Measurements from ENCODE around the gene NTM.

NTM gene

DNA sequence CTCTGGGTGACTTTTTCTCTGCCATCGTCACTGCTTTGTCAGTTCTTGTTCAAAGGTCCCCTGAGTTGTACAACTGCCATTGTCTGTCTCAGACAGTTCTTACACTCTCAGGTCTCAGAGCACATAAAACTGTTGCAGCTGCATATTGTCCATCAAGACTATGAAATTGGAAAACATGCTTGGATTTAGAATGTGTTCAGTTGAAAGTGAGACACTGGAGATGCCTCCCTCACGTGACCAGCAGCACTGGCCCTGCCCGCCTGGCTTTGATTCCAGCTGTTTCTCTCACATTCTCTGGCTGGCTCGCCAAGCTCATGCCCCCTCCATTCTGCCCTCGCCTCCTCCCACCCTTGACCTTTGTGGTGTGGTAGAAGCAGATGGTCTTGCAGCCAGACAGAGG, 244.2 kb downstream of the NTM start:
- DNase-seq = no peak

DNA sequence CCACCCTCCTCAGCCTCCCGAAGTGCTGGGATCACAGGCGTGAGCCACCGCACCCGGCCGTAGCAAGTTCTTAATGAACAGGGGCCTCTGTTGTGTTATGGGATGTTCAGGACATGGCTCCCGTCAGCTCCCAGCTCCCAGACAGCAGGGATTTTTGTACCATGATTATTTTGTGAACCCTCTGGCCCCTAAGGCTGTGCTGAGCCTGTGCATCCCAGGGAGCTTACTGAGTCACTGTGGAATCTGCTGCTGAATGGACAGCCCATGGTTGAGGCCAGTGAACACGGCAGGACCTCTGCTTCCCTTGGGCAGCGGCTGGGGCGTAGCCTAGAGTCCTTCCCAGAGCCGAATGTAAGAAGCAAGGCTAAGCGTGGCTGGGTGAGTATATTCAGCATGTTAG, 245.2 kb downstream of the NTM start:
- no peak for DNase-seq

DNA sequence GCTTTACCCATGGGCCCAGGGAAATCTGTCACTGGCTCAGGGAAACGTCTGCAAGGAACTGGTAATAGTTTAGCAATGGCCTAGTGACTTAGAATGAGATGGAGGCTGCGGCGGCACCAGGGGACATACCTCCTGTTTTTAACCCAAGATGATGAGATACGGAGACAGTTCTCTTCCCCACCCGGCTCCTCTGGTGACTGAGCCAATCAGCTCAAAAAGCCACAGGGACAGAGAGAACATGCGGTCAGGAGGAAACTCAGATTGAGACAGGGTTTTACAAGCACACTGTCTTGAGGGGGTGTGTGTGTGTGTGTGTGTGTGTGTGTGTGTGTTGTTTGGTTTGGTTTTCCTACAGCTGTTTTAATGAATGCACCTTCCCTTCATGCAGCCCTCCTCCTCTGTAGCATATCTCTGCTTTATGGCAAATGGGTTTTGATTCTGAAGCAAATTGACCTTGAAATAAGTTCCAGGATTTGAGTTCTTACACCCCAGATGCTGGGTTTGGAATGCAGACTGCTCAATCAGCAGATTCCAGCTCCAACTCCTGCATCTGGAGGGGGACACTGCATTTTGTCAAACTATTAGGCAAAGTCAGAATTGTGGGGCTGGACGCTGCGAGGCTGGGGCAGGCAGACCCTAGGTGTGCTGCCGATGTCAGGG, 246.2 kb downstream of the NTM start:
- no peak for DNase-seq

DNA sequence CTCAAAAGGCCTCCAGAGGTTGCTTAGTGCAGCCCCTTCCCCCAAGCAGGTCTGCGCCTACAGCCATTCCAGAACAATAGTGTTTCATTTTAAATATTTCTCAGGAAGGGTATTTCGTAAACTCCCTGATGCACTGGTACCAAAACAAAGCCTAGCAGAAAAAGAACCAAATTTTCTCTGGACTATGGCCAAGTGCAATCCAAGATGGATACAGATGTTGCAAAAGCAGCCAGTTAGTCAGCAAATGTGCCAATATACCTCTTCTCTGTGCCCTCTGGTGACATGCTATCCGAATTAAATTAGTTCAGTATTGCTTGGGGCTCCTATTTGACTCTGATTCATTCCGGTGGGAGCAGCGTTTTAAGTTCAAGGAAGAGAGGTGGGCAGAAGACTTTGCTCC, 247.8 kb downstream of the NTM start:
- DNase-seq = no peak

DNA sequence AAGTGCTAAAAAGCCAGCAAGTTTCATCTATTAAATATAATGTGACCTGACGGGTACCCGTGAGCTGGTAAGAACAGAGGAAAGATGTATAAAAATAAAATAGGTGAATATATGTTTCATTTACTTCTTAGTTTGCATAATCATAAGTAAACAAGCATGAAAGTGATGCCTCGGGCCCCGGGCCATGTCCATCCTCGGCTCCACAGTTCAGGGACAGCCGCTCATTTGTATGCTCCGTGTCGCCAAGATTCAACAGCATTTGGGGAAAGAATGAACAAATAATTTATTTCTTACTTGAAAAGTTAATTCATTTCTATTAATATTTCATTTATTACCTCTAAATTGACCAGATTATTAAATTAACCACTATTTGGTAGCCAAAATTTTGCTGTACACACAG, 251.8 kb downstream of the NTM start:
- no peak for DNase-seq

DNA sequence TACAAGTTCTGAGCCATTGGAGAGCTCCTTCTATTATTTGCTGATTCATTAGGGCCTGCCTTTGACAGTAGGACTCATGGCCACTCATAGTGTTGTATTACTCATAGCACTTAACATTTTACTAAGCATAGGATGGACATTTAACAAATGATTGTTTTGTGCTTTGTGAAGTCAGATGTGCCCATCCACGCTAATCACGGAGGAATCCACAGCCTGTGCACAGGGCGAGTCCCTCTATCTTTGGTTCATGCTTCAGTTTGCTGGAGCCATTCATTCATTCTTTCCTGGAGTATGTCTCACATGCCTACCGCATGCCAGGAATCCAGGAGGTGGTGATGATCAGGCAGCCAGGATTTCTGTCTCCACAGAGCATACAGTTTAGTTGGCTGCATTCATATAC, 254.1 kb downstream of the NTM start:
- no peak for DNase-seq

DNA sequence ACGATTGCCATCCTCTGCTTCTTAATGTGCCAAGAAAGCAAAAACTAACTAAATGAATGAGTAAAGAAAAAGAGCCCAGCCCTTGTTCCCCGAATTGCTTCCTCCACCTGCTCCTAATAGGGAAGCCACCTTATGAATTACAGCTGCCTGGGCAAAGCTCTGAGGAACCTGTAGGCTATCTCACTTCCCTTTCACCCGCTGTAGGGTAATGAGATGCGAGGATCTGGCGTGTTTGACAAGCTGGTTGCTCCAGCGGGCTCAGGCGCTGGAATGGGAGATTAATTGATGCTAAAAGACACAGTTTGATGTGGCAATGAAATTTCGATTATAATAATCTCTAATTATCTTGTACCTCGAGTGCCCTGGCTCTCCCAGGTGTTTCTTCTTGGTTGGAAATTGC, 256.4 kb downstream of the NTM start:
- DNase-seq = no peak

DNA sequence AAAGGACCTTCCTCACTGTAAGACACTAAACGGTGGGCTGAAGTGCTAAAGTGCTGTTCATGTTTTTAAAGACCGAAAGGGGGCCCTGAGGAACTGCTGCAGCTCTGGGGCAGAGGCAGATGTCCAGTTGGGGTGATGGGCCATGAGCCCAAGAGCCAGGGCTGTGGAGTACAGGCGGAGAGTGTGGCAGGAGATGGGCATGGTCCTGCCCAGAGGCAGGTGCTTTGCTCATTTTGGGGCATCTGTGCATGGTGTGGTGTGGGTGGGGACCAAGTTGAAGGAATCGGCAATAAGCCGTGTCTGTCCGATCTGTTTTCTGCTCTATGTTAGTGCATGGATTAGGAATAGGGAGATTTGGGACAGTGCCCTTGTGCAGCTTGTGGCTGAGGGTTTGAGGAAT, 258.3 kb downstream of the NTM start:
- DNase-seq = no peak

DNA sequence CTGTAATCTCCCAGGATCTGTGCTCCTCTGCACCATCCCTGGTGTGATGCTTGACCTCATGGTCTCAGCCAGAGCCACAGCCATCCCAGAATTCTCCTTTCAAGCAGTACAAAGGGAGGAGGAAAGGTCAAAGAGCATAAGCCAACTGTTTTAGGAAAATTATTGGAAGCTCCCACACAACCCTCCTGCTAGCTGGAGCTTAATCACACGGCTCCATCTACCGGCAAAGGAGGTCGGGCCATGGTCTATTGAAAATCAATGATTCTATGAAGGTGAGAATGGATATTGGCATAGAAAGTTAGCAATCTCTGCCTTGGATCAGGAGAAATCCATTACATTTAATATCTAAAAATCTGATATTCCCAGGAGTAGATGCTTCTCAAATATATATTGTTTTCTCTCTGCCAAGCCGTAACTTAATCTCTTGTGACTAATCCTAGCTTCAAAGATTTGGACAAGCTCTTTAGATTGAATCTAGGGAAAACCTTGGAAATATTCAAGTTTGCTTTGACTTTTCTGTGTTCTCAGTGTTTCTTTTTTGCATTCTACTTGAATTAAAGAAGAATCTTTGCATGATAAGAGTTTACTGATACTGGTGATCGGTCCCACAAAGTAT, 259.6 kb downstream of the NTM start:
- DNase-seq = no peak

DNA sequence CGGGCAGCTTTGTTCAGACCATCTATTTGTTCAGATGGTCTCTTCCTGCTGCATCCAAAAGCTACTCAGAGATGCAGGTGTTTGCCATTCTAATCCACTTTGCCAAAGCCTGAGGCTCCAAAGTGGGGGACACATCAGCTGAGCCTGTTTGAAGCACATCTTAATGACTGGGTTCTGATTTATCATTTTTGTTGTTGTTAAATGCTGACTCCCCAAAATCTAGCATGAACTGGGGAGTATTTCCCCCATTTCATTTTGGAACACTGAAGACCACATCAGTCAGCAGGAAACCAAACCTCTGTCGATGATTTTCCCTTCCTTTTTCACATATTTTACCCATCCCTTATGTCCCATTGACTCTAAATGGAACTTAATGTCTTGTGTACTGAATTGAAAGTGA, 262.6 kb downstream of the NTM start:
- no peak for DNase-seq

DNA sequence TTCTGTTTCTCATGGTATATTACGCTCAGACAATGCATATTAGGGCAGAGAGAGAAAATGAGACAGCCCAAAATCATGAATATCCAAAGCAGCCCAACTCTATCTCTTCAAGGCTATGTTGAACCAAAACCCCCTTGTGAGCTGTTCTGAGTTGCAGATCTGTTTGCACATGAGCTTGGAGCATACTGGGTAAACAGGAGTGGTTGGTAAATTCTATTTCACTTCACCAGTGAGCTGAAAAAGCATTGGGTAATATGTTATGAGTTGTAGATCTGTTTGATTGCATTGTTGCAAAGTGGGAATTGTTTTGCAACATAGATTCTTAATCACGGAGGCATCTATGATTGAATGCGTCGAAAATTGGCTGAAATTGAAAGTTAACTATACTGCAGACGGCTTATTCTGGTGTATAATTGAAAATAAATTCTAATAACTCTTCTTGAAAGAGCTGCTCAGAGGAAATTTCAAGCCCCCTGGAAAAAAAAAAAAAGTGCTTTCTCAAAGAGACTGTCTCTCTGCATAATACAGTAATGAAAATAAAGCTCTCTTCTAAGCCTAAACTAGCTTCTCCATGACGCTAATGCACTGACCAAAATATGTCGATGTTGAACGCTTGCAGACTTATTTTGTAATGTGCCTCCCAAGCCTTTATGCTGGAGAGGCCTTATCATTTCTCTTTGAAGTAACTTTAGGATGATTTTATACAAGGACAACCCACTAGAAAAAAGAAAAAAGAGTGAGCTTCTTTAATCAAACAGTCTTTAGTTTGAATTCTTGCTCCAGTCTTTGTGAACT, 263.7 kb downstream of the NTM start:
- no peak for DNase-seq

DNA sequence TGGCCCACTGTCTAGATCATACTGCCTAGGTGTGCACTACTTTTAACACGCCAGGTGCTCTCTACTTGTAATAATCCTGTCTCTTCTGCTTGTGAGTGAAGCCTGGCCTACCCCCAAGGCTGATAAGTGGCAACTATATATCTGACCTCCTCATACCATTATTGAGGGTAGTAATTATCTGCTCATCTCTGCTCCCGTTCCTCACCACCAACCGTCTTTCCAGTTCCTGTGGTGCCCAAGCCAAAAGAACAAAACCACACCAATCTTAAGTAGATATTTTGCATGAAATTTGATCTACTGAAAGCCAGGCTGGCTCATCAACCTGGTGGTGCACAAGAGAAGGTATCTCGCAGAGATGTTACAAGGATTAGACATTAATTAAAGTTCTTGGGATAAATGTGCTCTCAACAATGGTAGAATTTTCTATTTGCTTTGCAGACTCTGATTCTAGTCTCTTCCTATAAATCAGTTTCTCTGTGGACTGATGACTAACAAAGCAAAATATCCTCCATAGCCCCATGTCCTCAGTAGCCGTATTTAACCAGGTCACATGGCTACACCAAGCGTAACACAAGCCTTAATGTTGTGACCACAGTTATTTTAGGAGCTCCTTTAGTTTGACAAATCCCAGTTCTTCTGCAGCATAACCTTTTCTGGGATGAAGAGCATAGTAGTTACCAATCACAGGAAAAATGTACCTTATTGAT, 267.2 kb downstream of the NTM start:
- DNase-seq = no peak

DNA sequence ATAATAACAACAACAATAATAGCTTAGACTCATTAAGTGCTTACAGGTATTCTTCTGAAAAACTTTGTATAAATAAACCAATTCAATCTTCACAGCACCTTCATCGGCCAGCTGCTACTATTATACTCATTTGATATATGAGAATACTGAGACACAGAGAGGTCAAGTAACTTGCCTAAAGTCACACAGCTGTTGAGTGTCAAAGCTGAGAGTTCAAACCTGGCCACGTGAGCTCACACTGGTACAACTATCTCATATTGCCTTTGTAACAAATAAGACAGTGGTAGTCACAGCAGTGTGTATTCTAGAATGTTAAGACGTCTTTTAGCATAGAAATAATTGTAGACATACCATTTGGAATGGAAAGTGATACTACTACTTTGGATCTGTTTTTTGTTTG, 268.5 kb downstream of the NTM start:
- no peak for DNase-seq

DNA sequence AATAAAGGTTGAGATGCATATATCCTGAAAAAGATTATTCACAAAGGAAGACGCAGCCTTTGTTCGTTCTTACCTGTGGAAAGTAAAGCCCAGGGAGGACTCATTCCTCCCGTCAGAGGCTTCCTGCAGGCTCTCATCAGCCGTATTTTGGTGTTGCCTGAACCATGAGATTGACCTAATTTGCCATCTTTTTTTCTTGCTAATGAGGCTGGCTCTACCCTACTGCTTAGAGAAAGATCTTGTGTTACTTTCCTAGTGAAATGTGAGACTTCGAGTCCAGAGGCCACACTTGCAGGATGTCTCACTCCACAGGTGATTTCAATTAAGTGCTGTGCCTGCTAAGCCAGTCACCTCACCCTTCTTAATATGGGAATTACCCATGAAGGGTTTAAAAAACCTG, 269.9 kb downstream of the NTM start:
- no peak for DNase-seq

DNA sequence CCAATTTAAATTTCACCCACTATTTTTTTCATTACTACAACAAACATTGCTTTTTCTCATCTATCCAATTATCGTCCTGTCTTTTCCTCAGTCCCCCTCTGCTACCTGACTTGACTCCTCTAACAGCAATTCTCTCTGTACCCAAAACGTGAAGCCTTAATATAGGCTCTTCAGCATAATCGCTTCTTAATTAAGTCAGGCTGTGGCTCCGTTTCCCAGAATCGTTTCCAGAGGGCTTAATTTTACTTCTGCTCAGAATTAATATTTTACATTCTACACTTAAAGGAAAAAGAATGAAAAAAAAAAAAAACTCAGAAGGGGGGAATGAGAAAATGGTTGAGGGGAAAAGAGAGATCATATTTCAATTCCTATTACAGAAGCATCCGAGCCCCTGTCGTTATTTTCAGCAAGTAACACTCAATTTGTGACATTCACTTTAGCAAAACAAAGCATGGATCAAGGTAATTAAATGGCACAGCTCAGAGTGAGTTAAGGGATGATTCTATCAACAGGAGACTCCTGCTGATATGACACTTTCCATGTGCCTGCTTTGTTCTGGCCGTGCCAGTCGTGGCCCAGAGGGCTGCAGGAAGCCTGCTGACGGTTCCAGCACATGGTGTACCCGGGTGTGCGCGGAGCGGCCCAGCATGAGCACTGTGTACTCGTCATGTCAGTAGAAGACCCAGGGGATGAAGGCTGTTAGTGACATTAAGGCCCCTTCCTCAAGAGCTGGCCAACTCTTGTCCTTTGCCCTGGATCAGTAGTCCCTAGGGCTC, 272.5 kb downstream of the NTM start:
- no peak for DNase-seq

DNA sequence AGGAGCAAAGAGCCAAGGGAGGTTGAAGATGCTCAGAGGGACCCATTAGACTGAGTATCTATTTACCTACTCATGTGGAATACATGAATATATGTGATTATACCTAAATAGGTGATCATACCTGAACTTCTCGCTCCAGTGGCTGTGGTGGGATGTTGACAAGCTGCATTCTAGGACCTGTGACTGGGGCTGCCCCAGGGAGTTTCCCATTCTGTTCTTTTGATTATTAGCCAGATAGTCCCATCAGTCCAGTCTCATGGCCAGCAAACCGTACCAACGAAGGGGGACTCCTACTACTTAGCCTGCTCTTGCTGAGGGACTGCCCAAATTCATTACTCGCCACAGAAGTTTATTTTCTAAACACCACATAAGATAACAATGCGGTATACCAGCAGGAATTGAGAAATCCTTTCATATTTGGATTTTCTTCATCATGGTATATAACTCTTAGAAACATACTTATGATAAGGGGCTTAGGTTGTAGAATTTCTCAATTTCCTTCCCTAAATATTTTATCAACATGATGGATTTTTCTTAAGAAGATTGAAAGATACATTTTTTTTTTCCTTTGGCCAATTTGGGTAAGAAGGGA, 273.9 kb downstream of the NTM start:
- DNase-seq = no peak

DNA sequence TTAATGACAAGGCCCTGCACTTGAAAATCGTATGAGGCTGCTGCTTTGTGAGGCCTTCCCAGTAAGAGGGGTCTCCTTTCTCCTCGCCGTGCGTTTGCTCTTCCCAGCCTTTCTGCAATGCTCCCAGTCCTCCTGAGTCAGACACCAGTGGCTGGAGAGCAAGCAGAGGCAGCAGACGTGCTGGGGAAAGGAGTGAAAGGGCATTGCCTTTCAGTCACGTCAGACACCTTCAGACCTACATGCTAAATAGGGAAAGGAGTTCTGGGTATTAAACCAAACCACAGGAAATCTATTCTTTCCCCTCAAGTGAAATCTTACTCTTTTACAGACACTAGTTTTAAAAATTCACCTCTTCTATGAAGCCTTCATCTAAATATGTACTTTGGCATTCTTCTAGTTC, 274.8 kb downstream of the NTM start:
- DNase-seq = no peak

DNA sequence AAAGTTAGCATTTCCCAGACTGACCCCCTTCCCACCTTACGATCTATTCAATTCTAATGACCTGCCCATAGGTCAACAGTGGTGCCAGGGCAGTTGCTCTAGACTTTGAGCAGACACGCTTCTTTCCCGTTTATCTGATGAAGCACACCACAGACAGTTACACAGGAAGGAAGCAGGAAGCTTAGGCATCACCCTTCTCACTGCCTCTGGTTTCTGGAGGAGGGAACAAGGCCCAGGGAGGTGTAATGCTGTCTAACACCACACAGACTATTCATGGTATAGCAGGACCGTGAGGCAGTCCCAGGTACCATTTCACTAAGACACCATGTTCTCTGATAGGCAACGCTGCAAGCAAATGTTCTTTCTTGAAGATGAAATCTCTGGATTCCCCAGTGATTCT, 279.4 kb downstream of the NTM start:
- no peak for DNase-seq

DNA sequence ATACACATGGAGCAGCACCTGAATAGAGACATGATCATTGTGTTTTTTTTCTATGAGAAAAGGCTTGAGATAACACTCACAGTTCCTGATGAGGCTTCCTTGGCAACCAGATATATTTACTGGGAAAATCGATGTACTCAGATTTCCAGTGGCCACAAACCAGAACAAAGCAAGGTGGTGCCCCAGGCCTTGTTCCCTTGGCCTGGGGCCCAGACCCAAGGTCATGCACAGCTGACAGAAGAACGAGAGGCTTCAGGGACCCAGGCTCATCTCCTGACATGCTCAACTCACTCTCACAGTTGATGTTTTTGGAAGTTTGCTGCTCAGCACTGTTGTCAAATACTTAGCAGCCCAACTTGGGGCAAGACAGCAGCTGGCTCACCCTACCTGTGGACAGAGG, 281.8 kb downstream of the NTM start:
- DNase-seq = no peak

DNA sequence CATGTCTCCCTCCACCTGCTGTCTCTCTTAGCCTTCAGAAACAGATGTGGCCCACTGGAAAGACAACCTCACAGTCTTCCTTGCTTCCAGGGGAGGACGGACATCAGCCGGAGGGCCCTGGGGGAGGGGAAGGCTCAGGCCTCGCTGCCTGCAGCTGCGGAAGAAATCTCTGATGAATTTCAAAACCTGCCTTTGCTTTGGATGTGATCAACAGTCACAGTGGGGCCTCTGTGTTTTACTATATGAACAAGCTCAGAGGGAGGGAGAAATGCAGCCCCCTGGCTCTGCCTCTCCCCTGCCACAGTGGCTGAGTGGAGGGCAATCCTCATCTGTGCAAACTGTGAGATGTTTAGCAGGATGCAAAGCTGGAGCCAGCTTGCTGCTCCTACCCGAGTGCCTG, 282.8 kb downstream of the NTM start:
- DNase-seq = no peak

DNA sequence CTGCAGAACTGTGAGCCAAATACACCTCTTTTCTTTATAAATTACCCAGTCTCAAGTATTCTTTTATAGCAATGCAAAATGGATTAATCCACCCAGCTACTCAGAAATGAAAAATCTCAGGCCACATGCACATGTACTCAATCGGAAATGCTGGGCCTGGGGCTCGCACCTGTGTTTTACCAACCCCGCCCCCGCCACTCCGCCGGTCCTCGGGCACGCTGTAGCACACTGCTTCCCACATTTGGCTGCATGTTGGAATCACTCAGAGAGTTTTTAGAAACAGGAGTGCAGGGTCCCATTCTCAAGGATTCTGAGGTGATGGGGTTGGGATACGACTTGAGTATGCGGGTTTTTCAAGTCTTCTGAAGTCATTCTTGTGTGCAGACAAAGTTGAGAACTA, 284.4 kb downstream of the NTM start:
- no peak for DNase-seq

DNA sequence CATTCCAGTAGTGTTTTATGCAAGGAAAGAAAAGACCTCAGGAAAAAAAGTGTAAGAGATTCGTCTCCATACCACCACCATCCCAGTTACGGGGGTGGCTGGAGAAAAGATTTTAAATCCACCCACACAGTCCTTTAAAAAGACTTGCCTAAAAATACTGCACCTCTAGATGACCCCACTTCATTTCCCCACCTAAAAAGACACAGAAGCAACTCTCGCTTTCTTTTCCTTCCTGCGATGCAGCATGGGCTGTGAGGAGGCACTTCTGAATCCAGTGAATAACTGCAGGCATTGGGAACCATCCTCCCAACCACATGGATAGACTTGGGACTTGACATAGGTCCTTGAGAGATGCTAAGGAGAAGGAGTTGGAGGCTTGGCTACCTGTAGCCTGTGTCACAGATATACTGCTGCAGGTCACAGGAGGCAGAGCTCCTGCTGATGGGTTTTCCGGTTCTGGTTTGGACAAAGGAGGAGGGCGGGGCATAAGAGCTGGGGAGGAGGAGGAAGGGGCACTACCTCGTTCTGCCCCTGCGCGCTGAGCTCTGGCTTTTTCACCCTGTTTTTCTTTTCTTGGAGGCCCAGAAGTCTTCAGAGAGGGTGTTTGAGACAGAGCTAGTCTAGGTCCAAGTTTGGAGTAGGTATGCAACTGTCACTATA, 285.9 kb downstream of the NTM start:
- DNase-seq = no peak
